HG02852 (cell line): ENCODE results near the gene SPSB4.
"Not testable (repeated sequence)": the region's sequence is repeated elsewhere in the genome, so short reads cannot be mapped to it uniquely, and the experiment has no call there.

Experiments
- ATAC-seq: cut with Tn5 transposase; IDR thresholded peaks from one replicate; pipeline ENCODE4 v1.9.1; 2021; ENCODE audit warnings: mild to moderate bottlenecking, moderate library complexity; ENCODE audit not compliant: unreplicated experiment

Gene SPSB4

GRCh38 chr3:141093971-141094684, 43.0 kb downstream of the SPSB4 start:
- ATAC-seq = no peak

- no peak for ATAC-seq
Measured at GRCh38 chr3:141094790-141095545, 43.8 kb downstream of the SPSB4 start.

- no peak for ATAC-seq
Measured at GRCh38 chr3:141095546-141095937, 44.4 kb downstream of the SPSB4 start.

- ATAC-seq = no peak
Measured at GRCh38 chr3:141096164-141096563, 45.0 kb downstream of the SPSB4 start.

- ATAC-seq = no peak
Measured at GRCh38 chr3:141096981-141097380, 45.8 kb downstream of the SPSB4 start.

- ATAC-seq = no peak
Measured at GRCh38 chr3:141100112-141100511, 49.0 kb downstream of the SPSB4 start.

- ATAC-seq = no peak
Measured at GRCh38 chr3:141100531-141101320, 49.6 kb downstream of the SPSB4 start.

GRCh38 chr3:141102372-141102771, 51.2 kb downstream of the SPSB4 start:
- ATAC-seq = no peak

GRCh38 chr3:141103067-141103466, 51.9 kb downstream of the SPSB4 start:
- ATAC-seq = no peak

- ATAC-seq = no peak
Measured at GRCh38 chr3:141103503-141103902, 52.4 kb downstream of the SPSB4 start.

- no peak for ATAC-seq
Measured at GRCh38 chr3:141104151-141104821, 53.1 kb downstream of the SPSB4 start.

- ATAC-seq = no peak
Measured at GRCh38 chr3:141105828-141106628, 54.9 kb downstream of the SPSB4 start.

GRCh38 chr3:141106842-141107241, 55.7 kb downstream of the SPSB4 start:
- no peak for ATAC-seq

GRCh38 chr3:141108039-141108438, 56.9 kb downstream of the SPSB4 start:
- no peak for ATAC-seq

GRCh38 chr3:141109751-141110150, 58.6 kb downstream of the SPSB4 start:
- no peak for ATAC-seq

- no peak for ATAC-seq
Measured at GRCh38 chr3:141110322-141110721, 59.2 kb downstream of the SPSB4 start.

GRCh38 chr3:141111364-141112155, 60.4 kb downstream of the SPSB4 start:
- ATAC-seq = no peak

GRCh38 chr3:141112686-141113297, 61.6 kb downstream of the SPSB4 start:
- no peak for ATAC-seq

GRCh38 chr3:141113680-141114079, 62.5 kb downstream of the SPSB4 start:
- not testable (repeated sequence) for ATAC-seq
